Measurements from ENCODE around the gene HTRA1. TPM values are rescaled to one million over a fixed set of nuclear protein-coding genes. Genes with fewer than 3 reads are reported as not detected.

HTRA1 gene
- polyA plus RNA-seq, 1 experiment, result 128 TPM

- ChIA-PET CTCF (interaction anchor here (0.7 to 1.8 kb wide), 2 partner anchors 45 to 51 kb away, joined by 3 to 6 read pairs; no protein-coding TSS in a partner anchor), POLR2A (no interaction called here)
- no peaks in the 10 kb centered on the region for H3K27me3 ChIP-seq (ENCODE audit: control insufficient read depth, insufficient read depth, low read length)
- no peak overlapping the region for H3K4me3 ChIP-seq (ENCODE audit: low read depth, low read length)
- DNase-seq (ENCODE audit: low read depth), result no peak
- no peak for TF ChIP-seq CTCF (IDR thresholded peaks at IDR 0.05; ENCODE audit: insufficient read depth, low read depth, low read length)
- H3K36me3 ChIP-seq (ENCODE audit: control insufficient read depth, insufficient read depth, low read length), result peaks cover 4% of the 10 kb centered on the region
Observed at GRCh38 chr10:122514045-122514840, 52.9 kb downstream of the HTRA1 start.

- Histone ChIP-seq H3K27me3 (ENCODE audit: control insufficient read depth, insufficient read depth, low read length) (no peaks in the 10 kb centered on the region), H3K4me3 (ENCODE audit: low read depth, low read length) (no peak overlapping the region), H3K36me3 (ENCODE audit: control insufficient read depth, insufficient read depth, low read length) (peaks cover 4% of the 10 kb centered on the region)
- CTCF ChIA-PET, result interaction anchor here (0.7 to 1.8 kb wide), 2 partner anchors 44 to 50 kb away, joined by 3 to 6 read pairs; no protein-coding TSS in a partner anchor
- POLR2A ChIA-PET, result no interaction called here
- no peak for TF ChIP-seq CTCF (IDR thresholded peaks at IDR 0.05; ENCODE audit: insufficient read depth, low read depth, low read length)
- no peak for DNase-seq (ENCODE audit: low read depth)
Observed at GRCh38 chr10:122515022-122515424, 53.7 kb downstream of the HTRA1 start.

GRCh38 chr10:122515588-122516231, 54.4 kb downstream of the HTRA1 start:
- Histone ChIP-seq H3K36me3 (ENCODE audit: control insufficient read depth, insufficient read depth, low read length) (peaks cover 3% of the 10 kb centered on the region; the same call in 1 of the 2 replicates), H3K4me3 (ENCODE audit: low read depth, low read length) (no peak overlapping the region), H3K27me3 (ENCODE audit: control insufficient read depth, insufficient read depth, low read length) (no peaks in the 10 kb centered on the region)
- ChIA-PET CTCF (interaction anchor here (1.8 kb wide), 1 partner anchor 50 kb away, joined by 6 read pairs; no protein-coding TSS in a partner anchor), POLR2A (no interaction called here)
- DNase-seq (ENCODE audit: low read depth), result no peak
- no peak for TF ChIP-seq CTCF (IDR thresholded peaks at IDR 0.05; ENCODE audit: insufficient read depth, low read depth, low read length)

- Histone ChIP-seq H3K27me3 (ENCODE audit: control insufficient read depth, insufficient read depth, low read length) (no peaks in the 10 kb centered on the region), H3K4me3 (ENCODE audit: low read depth, low read length) (no peak overlapping the region), H3K36me3 (ENCODE audit: control insufficient read depth, insufficient read depth, low read length) (peaks cover 3% of the 10 kb centered on the region; the same call in 1 of the 2 replicates)
- ChIA-PET CTCF (interaction anchor here (1.1 kb wide), 1 partner anchor 49 kb away, joined by 4 read pairs; no protein-coding TSS in a partner anchor), POLR2A (no interaction called here)
- DNase-seq (ENCODE audit: low read depth), result no peak
- no peak for TF ChIP-seq CTCF (IDR thresholded peaks at IDR 0.05; ENCODE audit: insufficient read depth, low read depth, low read length)
Observed at GRCh38 chr10:122516734-122517133, 55.4 kb downstream of the HTRA1 start.

GRCh38 chr10:122519144-122519543, 57.8 kb downstream of the HTRA1 start:
- no peak for DNase-seq (ENCODE audit: low read depth)
- H3K36me3 ChIP-seq (ENCODE audit: control insufficient read depth, insufficient read depth, low read length), result peaks cover 2% of the 10 kb centered on the region; the same call in 1 of the 2 replicates
- no peak overlapping the region for H3K4me3 ChIP-seq (ENCODE audit: low read depth, low read length)
- POLR2A ChIA-PET, result no interaction called here
- H3K27me3 ChIP-seq (ENCODE audit: control insufficient read depth, insufficient read depth, low read length), result no peaks in the 10 kb centered on the region
- no peak for TF ChIP-seq CTCF (IDR thresholded peaks at IDR 0.05; ENCODE audit: insufficient read depth, low read depth, low read length)
- CTCF ChIA-PET, result no interaction called here

Measured in BJ (cell line).